DND-41 (cell line): Measurements from ENCODE around the gene SPSB1.

Source experiments
- ATAC-seq: fragments of 200-7000 bp; cut with Tn5 transposase; 3 replicates; pipeline ENCODE4 v1.9.1; 2021; ENCODE audit warnings: low read depth; ENCODE audit not compliant: insufficient read depth
- DNase-seq: peaks from one replicate; pipeline ENCODE4 v3.0.0-alpha.2; 2020
- H2AFZ ChIP-seq: 2 replicates; pipeline ENCODE4 v1.6.0; 2012; ENCODE audit warnings: low read depth, low read length
- H3K27ac ChIP-seq: 2 replicates; pipeline ENCODE4 v1.5.1; 2012; ENCODE audit warnings: low read length, inconsistent platforms
- H3K27me3 ChIP-seq: fragments of 200-600 bp; sonication (generic); 2 replicates; pipeline ENCODE4 v1.6.0; 2012; ENCODE audit warnings: low read length, mild to moderate bottlenecking, inconsistent platforms; ENCODE audit not compliant: insufficient read depth, poor library complexity
- H3K36me3 ChIP-seq: 2 replicates; pipeline ENCODE4 v1.5.1; 2012; ENCODE audit warnings: low read length, inconsistent platforms; ENCODE audit not compliant: insufficient read depth
- H3K4me1 ChIP-seq: 2 replicates; pipeline ENCODE4 v1.5.1; 2012; ENCODE audit warnings: mild to moderate bottlenecking, low read length; ENCODE audit not compliant: insufficient read depth
- H3K4me2 ChIP-seq: 2 replicates; pipeline ENCODE4 v1.6.0; 2012; ENCODE audit warnings: mild to moderate bottlenecking, moderate library complexity, low read length, inconsistent platforms; ENCODE audit not compliant: insufficient read depth
- H3K4me3 ChIP-seq, 2 experiments: fragments of 200-600 bp in 1 of 2; shearing (Covaris generic) in 1 of 2; 2 replicates each; pipeline ENCODE4 v1.5.1; 2012 to 2016; ENCODE audit warnings: inconsistent platforms in 2 of 2, low read length in 2 of 2, mild to moderate bottlenecking in 2 of 2, low read depth in 1 of 2, moderate library complexity in 1 of 2
- H3K79me2 ChIP-seq: 2 replicates; pipeline ENCODE4 v1.6.0; 2012; ENCODE audit warnings: low read length, inconsistent platforms; ENCODE audit not compliant: insufficient read depth
- H3K9ac ChIP-seq: 2 replicates; pipeline ENCODE4 v1.6.0; 2012; ENCODE audit warnings: low read depth, mild to moderate bottlenecking, inconsistent platforms, low read length, moderate library complexity
- H3K9me3 ChIP-seq: 2 replicates; pipeline ENCODE4 v1.5.1; 2012; ENCODE audit warnings: low read length, moderate library complexity, mild to moderate bottlenecking, inconsistent platforms; ENCODE audit not compliant: insufficient read depth, severe bottlenecking
- H4K20me1 ChIP-seq: 2 replicates; pipeline ENCODE4 v1.6.0; 2012; ENCODE audit warnings: low read length; ENCODE audit not compliant: insufficient read depth
- EZH2 ChIP-seq: IDR thresholded peaks from 3 replicates; pipeline ENCODE4 v1.6.1; 2012; ENCODE audit warnings: borderline replicate concordance, low read depth, mild to moderate bottlenecking, moderate library complexity, low read length, inconsistent platforms; ENCODE audit not compliant: severe bottlenecking
- TF ChIP-seq, protein P1 (sequence below): IDR thresholded peaks from 2 replicates; pipeline ENCODE4 v1.5.1; 2012; ENCODE audit warnings: borderline replicate concordance, low read length, moderate library complexity, mild to moderate bottlenecking; ENCODE audit not compliant: poor library complexity, severe bottlenecking; ENCODE audit errors: extremely low read depth

Gene SPSB1

DNA sequence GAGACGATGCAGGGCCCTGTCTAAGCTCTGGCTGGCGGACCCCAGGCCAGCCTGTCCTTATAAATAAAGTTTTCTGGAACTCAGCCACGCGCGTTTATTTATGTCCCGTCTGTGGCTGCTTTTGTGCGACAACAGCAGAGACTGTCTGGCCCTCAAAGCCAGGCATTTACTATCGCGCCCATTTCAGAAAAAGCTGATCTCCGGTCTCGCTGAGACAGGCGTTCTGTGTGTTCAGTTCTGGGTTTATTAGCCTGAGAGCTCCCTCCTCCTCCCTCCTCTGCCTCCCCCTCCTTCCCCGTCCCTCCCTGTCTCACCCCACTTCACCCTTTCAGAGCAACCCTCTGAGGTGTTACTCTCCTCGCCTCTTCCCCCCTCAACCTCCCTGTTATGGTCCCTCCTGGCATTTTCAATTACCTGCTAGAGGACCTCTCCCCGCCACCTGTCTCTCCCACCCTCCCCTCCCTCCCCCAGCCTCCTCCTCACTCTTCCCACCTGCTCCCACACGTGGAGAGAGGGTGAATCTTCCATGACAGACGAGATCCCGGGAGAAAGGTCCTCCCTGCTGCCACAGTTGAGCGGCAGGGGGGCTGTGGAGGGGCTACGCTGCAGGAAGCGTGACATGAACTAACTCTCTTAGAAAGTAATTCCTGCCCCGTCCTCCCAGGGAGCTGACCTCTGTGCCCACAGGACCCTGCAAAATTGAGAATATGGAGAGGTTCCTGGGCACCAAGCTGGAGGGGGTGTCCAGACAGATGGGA lies 59.9 kb downstream of the SPSB1 start:
- Histone ChIP-seq H4K20me1 (peaks cover 97% of the 10 kb centered on the region), H3K36me3 (peaks cover 61% of the 10 kb centered on the region), H3K79me2 (peaks cover 99% of the 10 kb centered on the region), H3K9me3 (no peaks in the 10 kb centered on the region), H3K27ac (no peak overlapping the region), H3K4me1 (no peaks in the 10 kb centered on the region), H3K27me3 (no peaks in the 10 kb centered on the region), H3K4me3 (no peak overlapping the region), H2AFZ (no peak overlapping the region), H3K4me2 (no peak overlapping the region), H3K9ac (no peak overlapping the region)
- DNase-seq (no peak), ATAC-seq (no peak)
- no peak for TF ChIP-seq EZH2
- TF ChIP-seq, protein P1, sequence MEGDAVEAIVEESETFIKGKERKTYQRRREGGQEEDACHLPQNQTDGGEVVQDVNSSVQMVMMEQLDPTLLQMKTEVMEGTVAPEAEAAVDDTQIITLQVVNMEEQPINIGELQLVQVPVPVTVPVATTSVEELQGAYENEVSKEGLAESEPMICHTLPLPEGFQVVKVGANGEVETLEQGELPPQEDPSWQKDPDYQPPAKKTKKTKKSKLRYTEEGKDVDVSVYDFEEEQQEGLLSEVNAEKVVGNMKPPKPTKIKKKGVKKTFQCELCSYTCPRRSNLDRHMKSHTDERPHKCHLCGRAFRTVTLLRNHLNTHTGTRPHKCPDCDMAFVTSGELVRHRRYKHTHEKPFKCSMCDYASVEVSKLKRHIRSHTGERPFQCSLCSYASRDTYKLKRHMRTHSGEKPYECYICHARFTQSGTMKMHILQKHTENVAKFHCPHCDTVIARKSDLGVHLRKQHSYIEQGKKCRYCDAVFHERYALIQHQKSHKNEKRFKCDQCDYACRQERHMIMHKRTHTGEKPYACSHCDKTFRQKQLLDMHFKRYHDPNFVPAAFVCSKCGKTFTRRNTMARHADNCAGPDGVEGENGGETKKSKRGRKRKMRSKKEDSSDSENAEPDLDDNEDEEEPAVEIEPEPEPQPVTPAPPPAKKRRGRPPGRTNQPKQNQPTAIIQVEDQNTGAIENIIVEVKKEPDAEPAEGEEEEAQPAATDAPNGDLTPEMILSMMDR = no peak

DNA sequence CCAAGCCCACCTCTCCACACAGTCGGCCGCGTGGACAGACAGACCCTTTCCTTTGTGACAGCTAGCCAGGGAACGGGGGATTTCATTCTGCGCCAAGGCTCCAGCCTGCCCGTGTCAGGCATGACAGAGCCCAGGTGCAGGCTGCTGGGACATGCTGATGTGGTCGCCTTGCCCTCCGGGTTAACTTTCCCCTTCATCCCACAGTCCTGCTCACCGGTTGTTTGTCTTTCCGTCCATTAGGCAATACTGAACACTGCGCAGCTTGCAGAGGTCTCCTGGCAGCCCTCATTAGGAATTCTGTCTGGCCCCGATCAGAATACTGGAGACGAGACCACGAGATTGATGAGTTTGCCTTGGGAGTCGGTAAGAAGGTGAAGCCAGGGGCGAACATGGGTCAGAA lies 62.8 kb downstream of the SPSB1 start:
- no peak overlapping the region for H2AFZ ChIP-seq
- ATAC-seq (no peak), DNase-seq (no peak)
- no peak overlapping the region for H3K4me3 ChIP-seq
- peaks cover 98% of the 10 kb centered on the region for H3K79me2 ChIP-seq
- H3K4me2 ChIP-seq = no peak overlapping the region
- no peaks in the 10 kb centered on the region for H3K4me1 ChIP-seq
- TF ChIP-seq EZH2 = no peak
- TF ChIP-seq, protein P1 = no peak
- H4K20me1 ChIP-seq = peaks cover 94% of the 10 kb centered on the region
- H3K27me3 ChIP-seq = no peaks in the 10 kb centered on the region
- H3K36me3 ChIP-seq = peaks cover 61% of the 10 kb centered on the region
- H3K9me3 ChIP-seq = no peaks in the 10 kb centered on the region
- no peak overlapping the region for H3K9ac ChIP-seq
- H3K27ac ChIP-seq = no peak overlapping the region; the same call in 1 of the 2 replicates

DNA sequence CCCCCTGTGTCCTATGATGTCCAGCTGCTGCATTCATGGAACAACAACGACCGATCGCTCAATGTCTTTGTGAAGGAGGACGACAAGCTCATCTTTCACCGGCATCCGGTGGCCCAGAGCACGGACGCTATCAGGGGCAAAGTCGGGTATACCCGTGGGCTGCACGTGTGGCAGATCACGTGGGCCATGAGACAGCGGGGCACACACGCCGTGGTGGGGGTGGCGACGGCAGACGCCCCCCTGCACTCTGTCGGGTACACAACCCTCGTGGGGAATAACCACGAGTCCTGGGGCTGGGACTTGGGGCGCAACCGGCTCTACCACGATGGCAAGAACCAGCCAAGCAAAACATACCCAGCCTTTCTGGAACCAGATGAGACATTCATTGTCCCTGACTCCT lies 63.3 kb downstream of the SPSB1 start:
- ATAC-seq (no peak), DNase-seq (no peak)
- H3K79me2 ChIP-seq = peaks cover 98% of the 10 kb centered on the region
- H3K9me3 ChIP-seq = no peaks in the 10 kb centered on the region
- no peak overlapping the region for H3K27ac ChIP-seq
- peaks cover 64% of the 10 kb centered on the region for H3K36me3 ChIP-seq
- H3K4me1 ChIP-seq = no peaks in the 10 kb centered on the region
- H3K9ac ChIP-seq = no peak overlapping the region
- no peak overlapping the region for H2AFZ ChIP-seq
- H4K20me1 ChIP-seq = peaks cover 94% of the 10 kb centered on the region
- H3K4me2 ChIP-seq = no peak overlapping the region
- H3K4me3 ChIP-seq = no peak overlapping the region
- no peak for TF ChIP-seq EZH2
- TF ChIP-seq, protein P1 = no peak
- no peaks in the 10 kb centered on the region for H3K27me3 ChIP-seq
